Type B pancreatic cell (in vitro differentiated cells): Measurements from ENCODE around the gene ACTR8. TPM values are rescaled to one million over a fixed set of nuclear protein-coding genes. Genes with fewer than 3 reads are reported as not detected.

Source experiments
- DNase-seq: peaks from one replicate; pipeline ENCODE4 v3.0.0; 2021; ENCODE audit warnings: mixed read lengths; ENCODE audit not compliant: unreplicated experiment; ENCODE audit errors: extremely low spot score
- H3K27ac Mint-ChIP-seq: 2 replicates; pipeline ENCODE4 v1.8.0; 2021; ENCODE audit warnings: mild to moderate bottlenecking, mixed read lengths
- H3K27me3 Mint-ChIP-seq: 2 replicates; pipeline ENCODE4 v1.8.0; 2021; ENCODE audit warnings: mixed read lengths
- H3K36me3 Mint-ChIP-seq: 2 replicates; pipeline ENCODE4 v1.8.0; 2021; ENCODE audit warnings: mixed read lengths
- H3K4me1 Mint-ChIP-seq: one replicate; pipeline ENCODE4 v1.8.0; 2021; ENCODE audit warnings: mixed read lengths; ENCODE audit not compliant: unreplicated experiment
- H3K4me3 Mint-ChIP-seq: 2 replicates; pipeline ENCODE4 v1.8.0; 2021; ENCODE audit warnings: mild to moderate bottlenecking, mixed read lengths
- H3K9me3 Mint-ChIP-seq: 2 replicates; pipeline ENCODE4 v1.8.0; 2021; ENCODE audit warnings: mixed read lengths
- CTCF ChIP-seq: fragments of 200-600 bp; sonication (generic); conservative IDR thresholded peaks from 2 replicates; pipeline ENCODE4 v1.5.0; 2021; ENCODE audit warnings: antibody characterized with exemption, mild to moderate bottlenecking
- total RNA-seq: library from RNA; stranded (reverse); gene quantifications from 2 replicates; pipeline ENCODE4 v1.2.1, GENCODE V29; 2021; ENCODE audit warnings: low replicate concordance

The ACTR8 gene
- total RNA-seq, 1 donor from 2014 or later = 46.7 TPM

GRCh38 chr3:53884623-53885022 lies 2.7 kb upstream of the ACTR8 start:
- H3K4me3 Mint-ChIP-seq = no peak overlapping the region
- peaks cover 25% of the 10 kb centered on the region for H3K36me3 Mint-ChIP-seq
- no peak overlapping the region for H3K27ac Mint-ChIP-seq
- DNase-seq = no peak
- H3K9me3 Mint-ChIP-seq = no peaks in the 10 kb centered on the region
- TF ChIP-seq CTCF = no peak
- H3K27me3 Mint-ChIP-seq = no peaks in the 10 kb centered on the region
- peaks cover 30% of the 10 kb centered on the region for H3K4me1 Mint-ChIP-seq

GRCh38 chr3:53883008-53883407 lies 1.1 kb upstream of the ACTR8 start:
- H3K27ac Mint-ChIP-seq = peak overlapping the region; percentile 84
- peaks cover 20% of the 10 kb centered on the region for H3K36me3 Mint-ChIP-seq
- DNase-seq = no peak
- TF ChIP-seq CTCF = no peak
- H3K9me3 Mint-ChIP-seq = no peaks in the 10 kb centered on the region
- peaks cover 19% of the 10 kb centered on the region for H3K4me1 Mint-ChIP-seq
- H3K27me3 Mint-ChIP-seq = no peaks in the 10 kb centered on the region
- peak overlapping the region; percentile 98 for H3K4me3 Mint-ChIP-seq

- Mint-ChIP-seq H3K4me1 (peaks cover 19% of the 10 kb centered on the region), H3K36me3 (peaks cover 31% of the 10 kb centered on the region), H3K27ac (peak overlapping the region; percentile 84), H3K4me3 (peak overlapping the region; percentile 98), H3K27me3 (no peaks in the 10 kb centered on the region), H3K9me3 (no peaks in the 10 kb centered on the region)
- no peak for TF ChIP-seq CTCF
- DNase-seq = no peak
Measured at GRCh38 chr3:53880396-53881345, 1.3 kb downstream of the ACTR8 start.

- H3K36me3 Mint-ChIP-seq = peaks cover 23% of the 10 kb centered on the region
- H3K27ac Mint-ChIP-seq = no peak overlapping the region
- no peak overlapping the region for H3K4me3 Mint-ChIP-seq
- TF ChIP-seq CTCF = no peak
- no peaks in the 10 kb centered on the region for H3K4me1 Mint-ChIP-seq
- no peaks in the 10 kb centered on the region for H3K9me3 Mint-ChIP-seq
- H3K27me3 Mint-ChIP-seq = no peaks in the 10 kb centered on the region
- DNase-seq = no peak
Measured at GRCh38 chr3:53865732-53866499, 16.0 kb downstream of the ACTR8 start.

- no peak for DNase-seq
- H3K27ac Mint-ChIP-seq = no peak overlapping the region
- H3K4me1 Mint-ChIP-seq = no peaks in the 10 kb centered on the region
- peaks cover 17% of the 10 kb centered on the region for H3K36me3 Mint-ChIP-seq
- no peaks in the 10 kb centered on the region for H3K9me3 Mint-ChIP-seq
- no peaks in the 10 kb centered on the region for H3K27me3 Mint-ChIP-seq
- H3K4me3 Mint-ChIP-seq = no peak overlapping the region
- no peak for TF ChIP-seq CTCF
Measured at GRCh38 chr3:53863145-53863544, 18.8 kb downstream of the ACTR8 start.
